Ishikawa (cell line): ENCODE data around the gene UBE2D3.

Experiments
- CEBPB ChIP-seq: IDR thresholded peaks from 2 replicates; pipeline ENCODE4 v1.6.1; 2012
- CREB1 ChIP-seq: IDR thresholded peaks from 2 replicates; pipeline ENCODE4 v1.6.1; 2012; ENCODE audit warnings: low read depth
- EGR1 ChIP-seq: IDR thresholded peaks from 2 replicates; pipeline ENCODE4 v1.6.1; 2012
- EP300 ChIP-seq: IDR thresholded peaks from 2 replicates; pipeline ENCODE4 v1.6.1; 2012; ENCODE audit warnings: borderline replicate concordance
- FOXM1 ChIP-seq: IDR thresholded peaks from 2 replicates; pipeline ENCODE4 v1.6.1; 2012; ENCODE audit warnings: low read depth, borderline replicate concordance
- MAX ChIP-seq: IDR thresholded peaks from 2 replicates; pipeline ENCODE4 v1.6.1; 2012
- NFIC ChIP-seq: IDR thresholded peaks from 2 replicates; pipeline ENCODE4 v1.6.1; 2012
- RAD21 ChIP-seq: IDR thresholded peaks from 2 replicates; pipeline ENCODE4 v1.6.1; 2012; ENCODE audit warnings: low read depth
- REST ChIP-seq: IDR thresholded peaks from 2 replicates; pipeline ENCODE4 v1.6.1; 2012; ENCODE audit warnings: low read depth, mild to moderate bottlenecking
- TAF1 ChIP-seq: IDR thresholded peaks from 2 replicates; pipeline ENCODE4 v1.6.1; 2012; ENCODE audit warnings: low read depth, mild to moderate bottlenecking
- TCF12 ChIP-seq: IDR thresholded peaks from 2 replicates; pipeline ENCODE4 v1.6.1; 2012; ENCODE audit warnings: low read depth
- TEAD4 ChIP-seq: IDR thresholded peaks from 2 replicates; pipeline ENCODE4 v1.6.1; 2012
- USF1 ChIP-seq: IDR thresholded peaks from 2 replicates; pipeline ENCODE4 v1.6.1; 2012
- YY1 ChIP-seq: IDR thresholded peaks from 2 replicates; pipeline ENCODE4 v1.6.1; 2012; ENCODE audit warnings: low read depth
- ZBTB7A ChIP-seq: IDR thresholded peaks from 2 replicates; pipeline ENCODE4 v1.6.1; 2012; ENCODE audit warnings: low read depth

Gene UBE2D3

GRCh38 chr4:102807345-102807744, 20.0 kb downstream of the UBE2D3 start:
- TF ChIP-seq USF1, result no peak
- TF ChIP-seq REST, result no peak
- no peak for TF ChIP-seq CEBPB
- no peak for TF ChIP-seq RAD21
- no peak for TF ChIP-seq YY1
- no peak for TF ChIP-seq FOXM1
- TF ChIP-seq EP300, result no peak
- TF ChIP-seq EGR1, result no peak
- no peak for TF ChIP-seq CREB1
- no peak for TF ChIP-seq TAF1
- no peak for TF ChIP-seq ZBTB7A
- no peak for TF ChIP-seq MAX
- TF ChIP-seq NFIC, result no peak
- no peak for TF ChIP-seq TEAD4

GRCh38 chr4:102799816-102800215, 27.5 kb downstream of the UBE2D3 start:
- no peak for TF ChIP-seq MAX
- no peak for TF ChIP-seq TAF1
- no peak for TF ChIP-seq YY1
- TF ChIP-seq RAD21, result no peak
- no peak for TF ChIP-seq EGR1
- TF ChIP-seq FOXM1, result no peak
- TF ChIP-seq CEBPB, result no peak
- TF ChIP-seq EP300, result no peak

- TF ChIP-seq TAF1 (no peak), EP300 (no peak), TEAD4 (no peak), RAD21 (no peak)
Observed at GRCh38 chr4:102794999-102795398, 32.4 kb downstream of the UBE2D3 start.

- TF ChIP-seq YY1 (no peak), TEAD4 (no peak), EGR1 (no peak), ZBTB7A (no peak), TAF1 (no peak), NFIC (no peak), TCF12 (no peak), CEBPB (no peak), EP300 (no peak), MAX (no peak), RAD21 (no peak), CREB1 (no peak), REST (no peak), FOXM1 (no peak), USF1 (no peak)
Observed at GRCh38 chr4:102792361-102792936, 34.9 kb downstream of the UBE2D3 start.

- TF ChIP-seq TEAD4 (no peak), USF1 (no peak)
Observed at GRCh38 chr4:102791318-102791835, 36.0 kb downstream of the UBE2D3 start.

GRCh38 chr4:102789317-102789717, 38.0 kb downstream of the UBE2D3 start:
- TF ChIP-seq RAD21, result no peak
- no peak for TF ChIP-seq TAF1
- TF ChIP-seq REST, result no peak
- no peak for TF ChIP-seq YY1
- no peak for TF ChIP-seq EP300
- TF ChIP-seq TEAD4, result no peak
- no peak for TF ChIP-seq CEBPB
- TF ChIP-seq TCF12, result no peak
- no peak for TF ChIP-seq NFIC
- TF ChIP-seq CREB1, result no peak
- no peak for TF ChIP-seq USF1
- no peak for TF ChIP-seq MAX
- TF ChIP-seq EGR1, result no peak
- TF ChIP-seq FOXM1, result no peak
